Right cardiac atrium (tissue), 5 donors: ENCODE data around the gene ZNF385C. TPM values are rescaled to one million over a fixed set of nuclear protein-coding genes. Genes with fewer than 3 reads are reported as not detected.
A peak's percentile ranks its signal among the peaks of the same experiment; 100 is the strongest.
"Not testable (repeated sequence)": the region's sequence is repeated elsewhere in the genome, so short reads cannot be mapped to it uniquely, and the experiment has no call there.

Source experiments
- ATAC-seq, 2 donors: fragments of 200-7000 bp; cut with Tn5 transposase; one replicate each; pipeline versions ENCODE4 v1.8.0 to v1.9.1; 2020; ENCODE audit warnings: moderate library complexity in 2 of 2, mild to moderate bottlenecking in 1 of 2
- DNase-seq, 3 donors: peaks; one replicate each; pipeline ENCODE4 v3.0.0-alpha.2; 2020
- H3K27ac ChIP-seq: one replicate; pipeline ENCODE4 v1.5.1; 2013; ENCODE audit warnings: mild to moderate bottlenecking, low read length, control low read depth, moderate library complexity
- H3K27me3 ChIP-seq: one replicate; pipeline ENCODE4 v1.6.1; 2013; ENCODE audit not compliant: control insufficient read depth, insufficient read depth
- H3K4me1 ChIP-seq: one replicate; pipeline ENCODE4 v1.6.1; 2013; ENCODE audit warnings: low read length; ENCODE audit not compliant: control insufficient read depth, insufficient read depth
- H3K4me3 ChIP-seq: one replicate; pipeline ENCODE4 v1.5.1; 2013; ENCODE audit warnings: low read length, control low read depth
- H3K9me3 ChIP-seq: one replicate; pipeline ENCODE4 v1.6.1; 2013; ENCODE audit warnings: low read length; ENCODE audit not compliant: control insufficient read depth
- WGBS: extraction: QIAGEN DNeasy Blood & Tissue Kit; methylation state at CpG from one replicate; pipeline ENCODE4 v1.1.7; 2013; 5-methylcytosine and 5-hydroxymethylcytosine counted together
- intact Hi-C, 4 donors: fragments of 100-400 bp; cut with DNase I; formaldehyde crosslinking; loops; one replicate each; pipeline versions ENCODE4 v1.11.0 to v1.14.0; 2022 to 2023
- polyA plus RNA-seq: library from polyadenylated mRNA; stranded (reverse); fragments of 200-250 nt; gene quantifications from one replicate; pipeline ENCODE4 v1.2.3, GENCODE V29; 2013
- total RNA-seq, 4 donors: library from RNA; stranded (reverse); fragmentation: NEBNext Ultra II Directional; extraction: Animal tissue kit (Norgen Biotek cat#: 25700); gene quantifications; one replicate each; pipeline ENCODE4 v1.2.1, GENCODE V29; 2021
- donor health status: healthy with polysubstance abuse.
- donor health status: DM: no; HTN: yes; CAD: no.
- donor health status: DM: no; HTN: no; CAD: no.
- donor health status: DM: no; HTN: yes; CAD: no; lungs with severe emphysema.
- donor health status: DM: yes; HTN: yes; CAD: no.

ZNF385C gene
- total and polyA plus RNA-seq, 5 donors: 0.29 to 0.42 (median 0.32) TPM; not detected in 1

GRCh38 chr17:42023524-42024349 is 74.5 kb downstream of the ZNF385C start:
- Histone ChIP-seq H3K4me1 (no peaks in the 10 kb centered on the region), H3K27ac (peak overlapping the region; percentile 4), H3K4me3 (no peak overlapping the region), H3K9me3 (no peaks in the 10 kb centered on the region), H3K27me3 (no peaks in the 10 kb centered on the region)
- intact Hi-C loops: loop anchor here in 2 of 4 donors (5.0 to 10.0 kb wide), 3 partner anchors 59 to 91 kb away; partner anchors contain the start of genes CNP (in 1 of the 2) and DHX58 (in 1 of the 2)
- 74% methylated on average over 15 of the region's 15 CpGs for WGBS
- ATAC-seq (no peak), DNase-seq (peak in 2 of 3 donors; percentile 40 to 67)

DNA sequence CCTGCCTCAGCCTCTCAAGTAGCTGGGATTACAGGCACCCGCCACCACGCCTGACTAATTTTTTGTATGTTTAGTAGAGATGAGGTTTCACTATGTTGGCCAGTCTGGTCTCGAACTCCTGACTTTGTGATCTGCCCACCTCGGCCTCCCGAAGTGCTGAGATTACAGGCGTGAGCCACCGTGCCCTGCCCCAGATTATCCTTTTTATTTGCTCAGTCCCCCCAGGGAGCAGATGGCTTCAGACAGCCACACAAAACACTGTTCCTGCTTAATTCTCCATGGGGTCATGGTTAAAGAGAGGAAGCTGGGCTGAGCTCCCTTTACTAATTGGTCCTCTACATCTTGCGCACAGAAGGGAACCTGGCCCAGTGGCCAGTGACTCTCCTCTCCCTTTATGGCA is 77.4 kb downstream of the ZNF385C start:
- intact Hi-C loops: loop anchor here in 2 of 4 donors (5.0 to 10.0 kb wide), 3 partner anchors 56 to 94 kb away; partner anchors contain the start of genes CNP (in 1 of the 2) and DHX58 (in 1 of the 2)
- not testable (repeated sequence) for H3K4me1 ChIP-seq, H3K27me3 ChIP-seq, DNase-seq, H3K9me3 ChIP-seq, H3K4me3 ChIP-seq, ATAC-seq
- 80% methylated on average over 8 of the region's 8 CpGs for WGBS
- H3K27ac ChIP-seq: peak overlapping the region; percentile 9

DNA sequence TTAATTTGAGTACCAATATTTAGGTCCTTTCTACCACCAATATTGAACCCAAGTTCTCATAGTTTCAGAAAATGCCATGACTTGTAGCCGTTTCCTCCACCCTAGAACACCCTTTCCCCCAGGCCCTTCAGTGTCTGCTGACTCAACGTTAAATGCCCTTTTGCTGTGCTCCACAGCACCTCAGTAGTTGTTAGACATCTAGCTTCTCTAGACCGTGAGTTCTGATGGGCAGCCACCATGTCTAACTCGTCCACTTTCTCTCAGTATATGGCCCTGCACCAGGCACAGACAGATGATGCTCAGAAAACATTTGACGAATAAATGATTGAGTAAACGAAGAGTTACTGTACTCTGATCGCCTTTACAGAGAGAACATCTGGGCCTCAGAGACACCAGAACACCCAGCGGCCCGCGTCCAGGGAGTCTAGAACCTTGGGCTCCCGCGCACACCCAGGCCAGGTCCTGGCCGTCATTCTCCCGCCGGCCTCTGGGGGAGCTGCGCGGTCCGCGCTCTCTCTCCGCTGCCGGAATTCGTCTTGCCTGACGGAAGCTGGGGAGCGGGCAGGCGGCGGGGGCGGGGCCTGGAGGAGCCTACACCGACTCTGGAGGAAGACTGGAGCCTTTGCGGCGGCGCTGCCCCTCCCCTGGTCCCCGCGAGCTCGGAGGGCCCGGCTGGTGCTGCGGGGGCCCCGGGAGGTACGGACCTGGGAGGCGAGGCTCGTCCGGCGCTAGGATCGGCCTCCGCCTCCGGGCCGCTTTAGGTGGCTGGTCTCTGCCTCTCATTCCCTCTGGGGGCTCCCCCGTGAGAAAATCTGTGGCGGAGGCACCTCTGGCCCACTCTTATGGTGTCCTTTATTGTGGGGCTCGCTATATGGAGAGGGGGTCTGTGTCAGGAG is 78.5 kb downstream of the ZNF385C start, which contains the start of gene NKIRAS2:
Gene NKIRAS2, plus strand, starts transcription at position 582 of the 896 bp plus-strand sequence. CDS start 1,488 bp downstream, outside the sequence.
- ATAC-seq (peak; percentile 80 to 85), DNase-seq (peak; percentile 96 to 98 (median 98))
- H3K4me3 ChIP-seq: peak within 1 kb of the TSS; percentile 83
- no peaks in the 10 kb centered on the region for H3K9me3 ChIP-seq
- WGBS: 7% methylated on average over 49 of the region's 49 CpGs
- no peaks in the 10 kb centered on the region for H3K27me3 ChIP-seq
- intact Hi-C loops: loop anchor here in 3 of 4 donors (5.0 to 10.0 kb wide), 4 partner anchors 52 to 95 kb away; partner anchors contain the start of genes CNP (in 2 of the 3) and DHX58 (in 1 of the 3)
- peak within 1 kb of the TSS; percentile 49 for H3K27ac ChIP-seq
- H3K4me1 ChIP-seq: no peaks in the 10 kb centered on the region

DNA sequence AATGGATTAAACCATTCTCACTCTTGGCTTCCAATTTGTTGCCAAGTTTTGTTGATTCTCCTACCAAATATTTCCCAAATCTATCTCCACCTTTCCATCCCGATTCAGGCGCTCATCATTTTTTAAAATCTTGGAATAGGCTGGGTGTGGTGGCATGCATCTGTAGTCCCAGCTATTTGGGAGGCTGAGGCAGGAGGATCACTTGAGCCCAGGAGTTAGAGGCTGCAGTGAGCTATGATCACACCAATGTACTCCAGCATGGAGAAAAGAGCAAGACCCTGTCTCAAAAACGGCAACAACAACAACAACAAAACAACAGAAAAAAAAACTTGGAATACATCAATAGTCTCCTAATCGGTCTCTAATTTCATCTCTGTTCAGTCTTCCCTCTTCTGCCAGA is 79.3 kb downstream of the ZNF385C start:
- no peak for DNase-seq
- Histone ChIP-seq H3K4me1 (no peaks in the 10 kb centered on the region), H3K9me3 (no peaks in the 10 kb centered on the region), H3K4me3 (no peak overlapping the region), H3K27ac (no peak overlapping the region), H3K27me3 (no peaks in the 10 kb centered on the region)
- ATAC-seq: no peak
- 94% methylated on average over 4 of the region's 4 CpGs for WGBS
- intact Hi-C loops: loop anchor here in 1 of 4 donors (5.0 kb wide), 1 partner anchor 52 kb away; the partner anchor contains the start of gene CNP

DNA sequence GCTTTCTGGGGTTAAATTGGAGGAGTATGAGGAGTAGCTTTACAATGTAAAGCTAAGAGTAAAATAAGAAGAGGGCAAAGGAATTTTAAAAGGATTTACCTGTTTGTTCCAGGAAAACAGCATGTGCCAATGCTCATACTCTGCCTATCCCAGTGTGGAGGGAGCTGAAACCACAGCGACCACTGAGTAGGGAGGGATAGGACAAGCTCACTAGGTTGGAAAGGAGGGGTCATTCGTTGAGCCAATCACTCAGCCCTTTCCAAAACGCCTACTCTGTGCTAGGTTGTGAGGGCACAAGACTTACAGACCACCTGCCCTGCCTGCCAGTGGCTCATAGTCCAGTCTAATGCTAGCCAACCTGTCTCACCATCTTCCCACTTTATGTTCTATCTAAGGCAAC is 79.9 kb downstream of the ZNF385C start:
- intact Hi-C loops: loop anchor here in 1 of 4 donors (5.0 kb wide), 1 partner anchor 51 kb away; the partner anchor contains the start of gene CNP
- Histone ChIP-seq H3K4me1 (peaks cover 2% of the 10 kb centered on the region), H3K27me3 (no peaks in the 10 kb centered on the region), H3K27ac (no peak overlapping the region), H3K9me3 (no peaks in the 10 kb centered on the region), H3K4me3 (peak overlapping the region; percentile 73)
- WGBS: 33% methylated on average over 3 of the region's 3 CpGs
- no peak for DNase-seq
- no peak for ATAC-seq

DNA sequence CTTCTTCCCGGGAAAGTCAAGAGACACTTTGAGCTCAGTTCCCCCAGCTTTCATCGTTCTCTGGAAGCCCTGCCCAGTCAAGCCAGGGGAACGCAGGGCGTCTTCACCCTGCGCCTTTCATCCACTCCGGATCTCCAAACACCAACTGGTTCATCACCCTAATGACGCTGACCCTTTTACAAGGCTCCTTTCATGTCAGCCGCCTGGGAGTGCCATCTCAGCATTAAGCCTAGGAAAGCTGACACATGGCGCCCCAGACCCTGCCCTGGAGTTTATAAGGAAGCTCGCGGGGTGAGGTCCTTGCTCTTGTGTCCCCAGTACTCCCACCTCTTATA is 80.4 kb downstream of the ZNF385C start:
- no peaks in the 10 kb centered on the region for H3K27me3 ChIP-seq
- ATAC-seq (no peak), DNase-seq (peak in 1 of 3 donors; percentile 52)
- intact Hi-C loops: loop anchor here in 1 of 4 donors (5.0 kb wide), 1 partner anchor 51 kb away; the partner anchor contains the start of gene CNP
- no peaks in the 10 kb centered on the region for H3K9me3 ChIP-seq
- peak overlapping the region; percentile 56 for H3K27ac ChIP-seq
- H3K4me1 ChIP-seq: peaks cover 3% of the 10 kb centered on the region
- peak overlapping the region; percentile 73 for H3K4me3 ChIP-seq
- 8% methylated on average over 11 of the region's 11 CpGs for WGBS

- peak within 1 kb of the TSS; percentile 69 for H3K27ac ChIP-seq
- intact Hi-C loops: loop anchor here in 1 of 4 donors (5.0 kb wide), 1 partner anchor 50 kb away; the partner anchor contains the start of gene CNP
- ATAC-seq: peak; percentile 96 to 97
- peaks cover 6% of the 10 kb centered on the region for H3K4me1 ChIP-seq
- under 1% methylated on average over 70 of the region's 70 CpGs for WGBS
- no peaks in the 10 kb centered on the region for H3K9me3 ChIP-seq
- peak within 1 kb of the TSS; percentile 73 for H3K4me3 ChIP-seq
- peak; percentile 94 to 98 (median 97) for DNase-seq
- no peaks in the 10 kb centered on the region for H3K27me3 ChIP-seq
Observed at GRCh38 chr17:42016941-42017865, 81.1 kb downstream of the ZNF385C start, which contains the start of gene DNAJC7. TSS of gene DNAJC7 (minus strand) at chr17:42017439. CDS start at chr17:42017416, 23 bp downstream.

- Histone ChIP-seq H3K4me1 (peaks cover 6% of the 10 kb centered on the region), H3K9me3 (no peaks in the 10 kb centered on the region), H3K27ac (peak overlapping the region; percentile 69), H3K4me3 (peak overlapping the region; percentile 73), H3K27me3 (no peaks in the 10 kb centered on the region)
- intact Hi-C loops: loop anchor here in 1 of 4 donors (5.0 kb wide), 1 partner anchor 49 kb away; the partner anchor contains the start of gene CNP
- DNase-seq: no peak
- 1% methylated on average over 12 of the region's 12 CpGs for WGBS
- ATAC-seq: no peak
Observed at GRCh38 chr17:42016411-42016831, 81.9 kb downstream of the ZNF385C start.

DNA sequence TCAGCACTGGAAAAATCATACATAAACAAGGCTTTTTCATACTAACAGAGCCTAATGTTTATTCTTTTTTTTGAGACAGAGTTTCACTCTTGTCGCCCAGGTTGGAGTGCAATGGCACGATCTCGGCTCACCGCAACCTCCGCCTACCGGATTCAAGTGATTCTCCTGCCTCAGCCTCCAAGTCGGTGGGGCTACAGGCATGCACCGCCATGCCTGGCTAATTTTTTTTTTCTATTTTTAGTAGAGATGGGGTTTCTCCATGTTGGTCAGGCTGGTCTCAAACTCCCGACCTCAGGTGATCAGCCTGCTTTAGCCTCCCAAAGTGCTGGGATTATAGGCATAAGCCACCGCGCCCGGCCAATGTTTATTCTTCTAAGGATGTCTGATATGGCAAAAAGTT is 84.5 kb downstream of the ZNF385C start:
- not testable (repeated sequence) for ATAC-seq, H3K9me3 ChIP-seq, H3K4me1 ChIP-seq, DNase-seq, H3K27ac ChIP-seq, H3K27me3 ChIP-seq, H3K4me3 ChIP-seq
- intact Hi-C loops: loop anchor here in 1 of 4 donors (5.0 kb wide), 1 partner anchor 46 kb away; the partner anchor contains the start of gene CNP
- 93% methylated on average over 12 of the region's 12 CpGs for WGBS
